ENCODE measurements around the gene MRRF. TPM values are rescaled to one million over a fixed set of nuclear protein-coding genes. Genes with fewer than 3 reads are reported as not detected.

MRRF gene
- total and polyA plus RNA-seq, 2 donors (not counting 3 experiments of a cell fraction or from before 2014, with no cell fraction given) = 27.2 to 36.4 TPM

DNA sequence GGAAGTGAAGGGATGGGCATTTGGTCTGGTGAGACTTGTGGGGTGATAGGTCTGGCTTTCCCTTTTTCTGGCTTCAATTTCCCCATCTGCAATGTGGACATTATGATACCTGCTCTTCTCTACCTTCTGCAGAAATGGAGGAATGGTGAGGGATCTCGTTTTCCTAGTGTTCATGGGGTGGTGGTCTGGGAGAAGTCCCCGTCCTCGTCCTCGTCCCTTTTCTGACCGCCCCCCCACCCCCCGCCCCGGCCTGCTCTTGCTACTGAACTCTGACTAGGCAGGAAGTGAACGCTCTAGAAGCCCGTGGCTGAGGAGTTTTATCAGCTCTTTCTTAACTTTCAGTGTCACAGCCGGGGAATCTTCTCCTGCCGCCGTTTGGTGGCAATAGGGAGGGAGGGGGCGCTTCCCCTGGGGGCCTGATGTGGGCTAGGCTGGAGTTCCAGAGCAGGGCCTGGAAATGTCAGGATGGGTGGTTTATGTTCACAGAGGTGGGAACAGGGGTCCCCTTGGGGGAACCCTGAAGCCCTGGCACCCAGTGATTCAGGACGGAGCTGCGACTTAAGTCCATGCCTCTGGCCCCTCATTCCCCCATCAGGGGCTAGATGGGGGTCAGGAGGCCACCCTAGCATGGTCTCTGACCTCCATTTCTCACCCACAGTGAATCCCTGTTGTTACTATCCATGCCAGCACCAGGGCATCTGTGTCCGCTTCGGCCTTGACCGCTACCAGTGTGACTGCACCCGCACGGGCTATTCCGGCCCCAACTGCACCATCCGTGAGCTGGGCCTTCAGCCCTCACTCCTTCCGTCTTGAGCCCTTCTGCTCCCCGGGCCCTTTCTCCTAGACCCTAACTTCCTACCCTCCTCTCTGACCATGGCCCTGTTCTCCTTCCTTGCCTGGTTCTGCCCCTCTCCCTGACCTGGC lies 112.8 kb downstream of the MRRF start:
- ChIA-PET POLR2A (no interaction called here), CTCF (interaction anchor here (0.7 to 3.2 kb wide), 4 partner anchors 12 to 278 kb away, joined by 3 to 13 read pairs (median 4); no protein-coding TSS in a partner anchor)
- H3K27me3 ChIP-seq (ENCODE audit: control insufficient read depth in 2 of 2, insufficient read depth in 2 of 2, low read length in 2 of 2) = no peaks in the 10 kb centered on the region
- no peak overlapping the region for H3K27ac ChIP-seq (ENCODE audit: insufficient read depth, low read depth, low read length)
- no peaks in the 10 kb centered on the region for H3K36me3 ChIP-seq (ENCODE audit: control insufficient read depth in 2 of 2, extremely low read depth in 1 of 2, insufficient read depth in 2 of 2, low read length in 2 of 2)
- peaks cover 25% of the 10 kb centered on the region for H3K4me1 ChIP-seq (ENCODE audit: control insufficient read depth, extremely low read depth, insufficient read depth, low read length)
- peak; percentile 55 for FAIRE-seq
- peak overlapping the region; percentile 49 for H2AFZ ChIP-seq (ENCODE audit: low read depth, low read length)
- intact Hi-C loops (cut with micrococcal nuclease) = loop anchor here (2.0 kb wide), 1 partner anchor 25 kb away; no protein-coding TSS in a partner anchor
- no peaks in the 10 kb centered on the region for H3K9me1 ChIP-seq (replicated peaks; ENCODE audit: control insufficient read depth, extremely low read depth, insufficient read depth, low read length)
- dilution Hi-C loops (cut with MboI; ENCODE audit: extremely low pct_ligation_motif_present, low sequenced_read_pairs) = no loop called here
- no peak for DNase-seq (ENCODE audit: low read depth, low spot score)
- TF ChIP-seq FOS (IDR thresholded peaks at IDR 0.05; ENCODE audit: borderline replicate concordance, insufficient read depth, low read length) (no peak), GATA2 (IDR thresholded peaks at IDR 0.05; ENCODE audit: insufficient read depth, insufficient read length, low read depth, low read length) (no peak), CTCF (IDR thresholded peaks at IDR 0.05; ENCODE audit: extremely low read depth in 1 of 2, insufficient read depth in 1 of 2, low read depth in 1 of 2, low read length in 2 of 2) (no peak), POLR2A (IDR thresholded peaks at IDR 0.05; ENCODE audit: low read depth, low read length) (no peak), EZH2 (IDR thresholded peaks at IDR 0.05; ENCODE audit: borderline replicate concordance, low read depth, low read length, severe bottlenecking) (no peak), MYC (IDR thresholded peaks at IDR 0.05; ENCODE audit: low read depth, low read length) (no peak), JUN (IDR thresholded peaks at IDR 0.05; ENCODE audit: borderline replicate concordance, insufficient read depth, insufficient read length, low read depth) (no peak), POLR2AphosphoS5 (IDR thresholded peaks at IDR 0.05; ENCODE audit: insufficient read depth, low read depth, low read length) (no peak)
- TF ChIP-seq, protein P1, sequence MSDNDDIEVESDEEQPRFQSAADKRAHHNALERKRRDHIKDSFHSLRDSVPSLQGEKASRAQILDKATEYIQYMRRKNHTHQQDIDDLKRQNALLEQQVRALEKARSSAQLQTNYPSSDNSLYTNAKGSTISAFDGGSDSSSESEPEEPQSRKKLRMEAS (IDR thresholded peaks at IDR 0.05; ENCODE audit: insufficient read depth, insufficient read length) = no peak
- peak overlapping the region; percentile 23 for H3K4me2 ChIP-seq (ENCODE audit: insufficient read depth, low read length)
- no peak overlapping the region for H3K4me3 ChIP-seq (replicated peaks in 1 of 3; ENCODE audit: insufficient read depth in 1 of 3, low read depth in 1 of 3, low read length in 3 of 3)
- H3K9ac ChIP-seq (replicated peaks; ENCODE audit: extremely low read depth, insufficient read depth, low read length) = peak overlapping the region; percentile 19
- no TSS peak for BruUV-seq (replicated peaks)
- no peaks in the 10 kb centered on the region for H4K20me1 ChIP-seq (replicated peaks; ENCODE audit: control insufficient read depth, extremely low read depth, insufficient read depth, low read length)
- H3K9me3 ChIP-seq (replicated peaks; ENCODE audit: control insufficient read depth, insufficient read depth, low read length) = no peaks in the 10 kb centered on the region
- H3K79me2 ChIP-seq (ENCODE audit: control insufficient read depth, insufficient read depth, low read length) = no peaks in the 10 kb centered on the region

Data from endothelial cell of umbilical vein (primary cell).